HG03280 (cell line): ENCODE data around the gene TPSAB1.

Source experiments
- ATAC-seq: cut with Tn5 transposase; IDR thresholded peaks from one replicate; pipeline ENCODE4 v1.9.1; 2021; ENCODE audit warnings: mild to moderate bottlenecking, moderate library complexity; ENCODE audit not compliant: unreplicated experiment

TPSAB1 gene

GRCh38 chr16:1282324-1282973, 41.9 kb downstream of the TPSAB1 start:
- no peak for ATAC-seq

DNA sequence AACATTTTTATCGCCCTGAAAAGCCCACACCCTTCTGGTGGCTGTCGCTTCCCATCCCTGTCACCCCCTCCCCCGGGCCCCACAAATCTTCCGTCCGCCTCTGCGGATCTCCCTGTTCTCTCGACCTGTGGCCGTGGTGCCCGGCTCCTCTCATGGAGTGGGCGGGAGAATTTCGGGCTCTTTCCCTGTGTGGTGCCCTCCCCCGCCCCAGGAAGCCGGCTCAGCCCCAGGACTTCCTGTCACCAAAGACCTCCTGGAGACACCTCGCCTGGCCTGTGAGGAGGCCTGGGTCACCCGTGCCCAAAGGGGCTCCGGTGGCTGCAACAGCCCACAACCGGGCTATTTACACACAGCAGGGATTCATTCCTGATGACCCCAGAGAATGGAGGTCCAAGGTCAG, 42.8 kb downstream of the TPSAB1 start:
- ATAC-seq: no peak

DNA sequence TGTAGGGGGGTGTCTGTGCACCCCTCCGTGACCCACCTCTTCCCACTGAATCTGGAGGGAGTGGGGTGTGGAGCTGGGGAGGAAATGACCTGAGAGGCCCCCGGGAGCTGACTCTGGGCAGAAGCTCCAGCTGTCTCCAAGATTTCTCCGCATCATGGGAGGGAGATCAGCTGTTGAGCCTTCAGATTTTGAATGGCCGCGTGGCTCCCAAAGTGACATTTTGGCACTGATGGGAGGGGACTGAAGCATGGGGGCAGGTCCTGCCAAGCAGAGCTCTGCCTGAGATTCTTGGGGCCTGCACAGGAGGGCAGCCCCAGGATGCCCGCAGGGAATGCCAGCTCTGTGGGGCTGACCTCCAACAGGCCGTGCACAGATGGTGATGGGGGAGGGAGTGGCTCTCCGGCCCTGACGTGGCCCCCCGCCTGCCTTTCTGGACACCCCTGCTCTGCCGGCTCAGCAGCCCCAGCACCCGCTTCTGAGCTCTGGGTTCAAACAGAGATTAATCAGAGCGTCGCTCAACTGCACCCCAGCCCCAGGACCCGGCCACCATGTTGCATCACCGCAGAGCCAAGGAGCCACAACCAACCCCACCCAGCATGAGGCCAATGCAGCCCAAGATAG, 43.6 kb downstream of the TPSAB1 start:
- no peak for ATAC-seq

GRCh38 chr16:1285669-1286512, 45.4 kb downstream of the TPSAB1 start:
- no peak for ATAC-seq

- no peak for ATAC-seq
Observed at GRCh38 chr16:1286513-1287094, 46.1 kb downstream of the TPSAB1 start.

GRCh38 chr16:1287982-1288670, 47.6 kb downstream of the TPSAB1 start:
- no peak for ATAC-seq

- ATAC-seq: no peak
Observed at GRCh38 chr16:1288813-1289476, 48.4 kb downstream of the TPSAB1 start.

- ATAC-seq: no peak
Observed at GRCh38 chr16:1289477-1289866, 49.0 kb downstream of the TPSAB1 start.

- ATAC-seq: no peak
Observed at GRCh38 chr16:1290063-1290501, 49.6 kb downstream of the TPSAB1 start.

- ATAC-seq: no peak
Observed at GRCh38 chr16:1290860-1291575, 50.5 kb downstream of the TPSAB1 start.

DNA sequence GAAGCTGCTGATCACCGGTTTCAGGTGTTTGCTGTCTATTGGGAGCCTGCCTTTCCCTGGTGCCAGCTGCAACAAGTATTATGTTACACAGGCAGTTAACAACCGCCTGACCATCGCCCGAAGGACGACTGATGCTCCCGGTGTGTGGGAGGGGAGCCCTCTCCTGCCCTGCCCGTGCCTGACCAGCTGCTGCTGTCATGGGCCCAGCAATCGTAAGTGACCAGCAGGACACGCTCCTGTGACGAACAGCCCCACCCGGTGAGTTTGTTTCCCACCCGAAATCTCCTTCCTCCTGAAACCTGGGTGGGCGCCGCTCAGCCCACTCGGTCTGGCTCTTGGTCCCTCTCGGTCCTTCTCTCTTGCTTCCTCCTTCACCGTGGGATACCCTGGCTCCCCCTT, 51.1 kb downstream of the TPSAB1 start:
- ATAC-seq: no peak
